ENCODE results near the gene KANSL1.

DNA sequence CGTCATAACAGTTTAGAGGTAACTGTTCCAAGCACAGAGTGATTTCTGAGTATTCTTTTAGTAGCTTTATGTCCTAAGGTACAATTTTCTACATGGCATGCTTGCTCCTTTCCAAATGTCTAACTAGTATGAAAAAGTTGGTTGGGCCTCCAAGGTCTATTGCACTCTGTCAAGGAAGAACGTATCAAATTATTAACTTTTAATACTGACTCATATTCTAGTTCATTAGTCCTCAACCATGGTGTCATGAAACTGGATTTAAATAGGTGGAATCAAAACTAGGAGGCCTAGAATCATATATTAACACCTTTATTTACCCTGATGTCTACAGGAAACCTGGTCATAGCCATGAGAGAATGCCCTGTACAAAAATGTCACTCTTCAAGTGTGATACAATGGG, 132.8 kb downstream of the KANSL1 start:
- TF ChIP-seq RAD21 (IDR thresholded peaks at IDR 0.05; ENCODE audit: low read length): no peak
- TF ChIP-seq JUND (IDR thresholded peaks at IDR 0.05): no peak
- TF ChIP-seq, protein P1, sequence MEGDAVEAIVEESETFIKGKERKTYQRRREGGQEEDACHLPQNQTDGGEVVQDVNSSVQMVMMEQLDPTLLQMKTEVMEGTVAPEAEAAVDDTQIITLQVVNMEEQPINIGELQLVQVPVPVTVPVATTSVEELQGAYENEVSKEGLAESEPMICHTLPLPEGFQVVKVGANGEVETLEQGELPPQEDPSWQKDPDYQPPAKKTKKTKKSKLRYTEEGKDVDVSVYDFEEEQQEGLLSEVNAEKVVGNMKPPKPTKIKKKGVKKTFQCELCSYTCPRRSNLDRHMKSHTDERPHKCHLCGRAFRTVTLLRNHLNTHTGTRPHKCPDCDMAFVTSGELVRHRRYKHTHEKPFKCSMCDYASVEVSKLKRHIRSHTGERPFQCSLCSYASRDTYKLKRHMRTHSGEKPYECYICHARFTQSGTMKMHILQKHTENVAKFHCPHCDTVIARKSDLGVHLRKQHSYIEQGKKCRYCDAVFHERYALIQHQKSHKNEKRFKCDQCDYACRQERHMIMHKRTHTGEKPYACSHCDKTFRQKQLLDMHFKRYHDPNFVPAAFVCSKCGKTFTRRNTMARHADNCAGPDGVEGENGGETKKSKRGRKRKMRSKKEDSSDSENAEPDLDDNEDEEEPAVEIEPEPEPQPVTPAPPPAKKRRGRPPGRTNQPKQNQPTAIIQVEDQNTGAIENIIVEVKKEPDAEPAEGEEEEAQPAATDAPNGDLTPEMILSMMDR (IDR thresholded peaks at IDR 0.05): no peak
- TF ChIP-seq RCOR1 (IDR thresholded peaks at IDR 0.05; ENCODE audit: low read length): no peak
- no peak for TF ChIP-seq EP300 (IDR thresholded peaks at IDR 0.05; ENCODE audit: borderline replicate concordance in 1 of 2, low read depth in 1 of 2, low read length in 1 of 2)
